Measurements from ENCODE around the gene PTPRN2.

GRCh38 chr7:158106272-158106671 is 481.4 kb downstream of the PTPRN2 start:
- TF ChIP-seq POLR2A (IDR thresholded peaks at IDR 0.05) (no peak), CTCF (IDR thresholded peaks at IDR 0.05) (no peak)
